GM12865 (cell line): ENCODE results near the gene SCLT1.

Experiments used
- DNase-seq: peaks from one replicate; pipeline ENCODE4 v3.0.0; 2010; ENCODE audit warnings: low read depth
- H3K4me3 ChIP-seq: 2 replicates; pipeline ENCODE4 v1.5.1; 2011; ENCODE audit warnings: mild to moderate bottlenecking, low read depth, low read length, control low read depth
- CTCF ChIP-seq: IDR thresholded peaks from 2 replicates; pipeline ENCODE4 v1.5.1; 2011; ENCODE audit warnings: low read length, control low read depth, low read depth, inconsistent platforms; ENCODE audit not compliant: insufficient read depth; ENCODE audit errors: missing control alignments

SCLT1 gene

GRCh38 chr4:128855621-128856020 is 237.7 kb downstream of the SCLT1 start:
- H3K4me3 ChIP-seq, result no peak overlapping the region
- DNase-seq, result no peak
- TF ChIP-seq CTCF, result no peak

GRCh38 chr4:128854433-128854832 is 238.9 kb downstream of the SCLT1 start:
- DNase-seq, result peak; percentile 52
- TF ChIP-seq CTCF, result no peak
- no peak overlapping the region for H3K4me3 ChIP-seq

- no peak overlapping the region for H3K4me3 ChIP-seq
- no peak for DNase-seq
- no peak for TF ChIP-seq CTCF
Observed at GRCh38 chr4:128853741-128854140, 239.6 kb downstream of the SCLT1 start.

GRCh38 chr4:128850252-128850651 is 243.1 kb downstream of the SCLT1 start:
- no peak for TF ChIP-seq CTCF
- H3K4me3 ChIP-seq, result no peak overlapping the region

GRCh38 chr4:128848461-128848860 is 244.9 kb downstream of the SCLT1 start:
- H3K4me3 ChIP-seq, result no peak overlapping the region
- TF ChIP-seq CTCF, result no peak
- DNase-seq, result no peak

More at GRCh38 chr4:128850252-128850651, 243.1 kb downstream of the SCLT1 start:
- no peak for DNase-seq

GRCh38 chr4:128847082-128847724 is 246.1 kb downstream of the SCLT1 start:
- H3K4me3 ChIP-seq, result no peak overlapping the region
- DNase-seq, result no peak
- no peak for TF ChIP-seq CTCF

- DNase-seq, result no peak
- H3K4me3 ChIP-seq, result no peak overlapping the region
- no peak for TF ChIP-seq CTCF
Observed at GRCh38 chr4:128846063-128846462, 247.3 kb downstream of the SCLT1 start.
